ENCODE measurements around the gene KCNJ1.
A peak's percentile ranks its signal among the peaks of the same experiment; 100 is the strongest.

Gene KCNJ1

DNA sequence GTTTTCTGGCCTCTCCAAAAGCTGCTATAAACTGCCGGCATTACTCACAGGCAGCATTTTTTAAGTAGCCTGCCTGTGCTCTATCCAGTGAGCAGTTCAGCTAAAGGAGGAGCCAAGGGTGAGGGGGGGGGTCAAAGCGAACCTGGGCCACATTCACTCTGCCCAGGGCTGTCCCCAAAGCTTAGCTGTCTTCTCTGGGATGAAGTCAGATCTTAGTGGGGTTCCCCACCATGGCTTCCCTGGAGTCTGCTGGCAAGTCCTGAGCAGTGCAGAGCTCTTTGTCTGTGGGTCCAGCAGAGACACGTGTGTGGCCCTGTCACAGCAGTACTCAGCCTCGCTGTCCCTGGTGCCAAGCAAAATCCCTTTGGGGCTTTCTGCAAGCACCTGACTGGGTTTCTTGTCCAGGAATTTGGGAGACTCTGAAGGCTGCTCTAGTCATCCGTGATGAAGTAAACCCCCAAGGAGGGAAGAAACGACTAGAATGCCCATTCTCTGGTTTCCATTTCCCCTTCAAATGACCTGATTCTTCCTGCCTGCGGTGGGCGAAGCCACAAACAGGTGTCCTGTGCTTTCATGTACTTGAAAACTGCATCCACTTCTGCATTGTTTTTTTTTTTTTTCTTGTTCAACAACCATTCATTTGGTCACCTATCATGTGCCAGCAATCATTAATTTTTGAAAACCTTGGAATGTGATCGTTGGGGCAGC is 26.6 kb upstream of the KCNJ1 start:
- H3K36me3 Mint-ChIP-seq: no peaks in the 10 kb centered on the region
- ATAC-seq (no peak), DNase-seq (ENCODE audit: low spot score in 2 of 2) (no peak)
- H3K27ac Mint-ChIP-seq: no peak overlapping the region
- peaks cover 14% of the 10 kb centered on the region for H3K4me1 Mint-ChIP-seq
- H3K4me3 Mint-ChIP-seq: no peak overlapping the region
- no peaks in the 10 kb centered on the region for H3K9me3 Mint-ChIP-seq

DNA sequence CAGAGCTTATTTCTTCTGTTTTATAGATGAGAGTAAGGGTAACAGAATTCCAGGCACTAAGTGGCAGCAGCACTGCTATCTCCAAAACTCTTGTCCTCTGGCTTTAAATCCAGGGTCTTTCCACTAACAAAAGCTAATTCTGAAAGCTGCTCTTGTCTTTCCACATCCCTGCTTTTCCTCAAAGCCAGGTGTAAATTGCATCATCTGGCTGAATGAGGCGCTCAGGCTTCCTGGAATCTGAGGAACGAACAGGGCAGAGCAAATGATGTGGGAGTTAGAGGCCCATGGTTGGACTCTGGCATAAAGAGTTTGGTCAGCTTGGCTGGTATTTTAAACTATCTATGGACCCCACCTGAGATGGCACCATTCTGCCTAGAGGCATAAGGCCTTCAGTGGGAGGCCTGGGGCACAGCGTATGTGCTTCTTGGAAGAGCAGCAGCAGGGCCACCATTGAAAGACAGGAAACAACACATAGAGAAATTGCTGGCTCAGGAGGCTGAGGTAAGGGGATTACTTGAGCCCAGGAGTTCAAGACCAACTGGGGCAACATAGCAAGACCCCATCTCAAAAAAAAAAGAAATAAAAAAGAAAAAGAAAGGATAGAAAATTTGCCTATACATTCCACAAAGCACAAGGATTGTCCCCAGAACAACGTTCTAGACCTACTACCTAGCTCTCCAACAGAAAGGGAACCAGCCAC is 25.9 kb upstream of the KCNJ1 start:
- no peak overlapping the region for H3K4me3 Mint-ChIP-seq
- H3K27ac Mint-ChIP-seq: no peak overlapping the region
- H3K4me1 Mint-ChIP-seq: peaks cover 14% of the 10 kb centered on the region
- H3K36me3 Mint-ChIP-seq: no peaks in the 10 kb centered on the region
- DNase-seq (ENCODE audit: low spot score in 2 of 2): no peak
- ATAC-seq: no peak
- no peaks in the 10 kb centered on the region for H3K9me3 Mint-ChIP-seq

DNA sequence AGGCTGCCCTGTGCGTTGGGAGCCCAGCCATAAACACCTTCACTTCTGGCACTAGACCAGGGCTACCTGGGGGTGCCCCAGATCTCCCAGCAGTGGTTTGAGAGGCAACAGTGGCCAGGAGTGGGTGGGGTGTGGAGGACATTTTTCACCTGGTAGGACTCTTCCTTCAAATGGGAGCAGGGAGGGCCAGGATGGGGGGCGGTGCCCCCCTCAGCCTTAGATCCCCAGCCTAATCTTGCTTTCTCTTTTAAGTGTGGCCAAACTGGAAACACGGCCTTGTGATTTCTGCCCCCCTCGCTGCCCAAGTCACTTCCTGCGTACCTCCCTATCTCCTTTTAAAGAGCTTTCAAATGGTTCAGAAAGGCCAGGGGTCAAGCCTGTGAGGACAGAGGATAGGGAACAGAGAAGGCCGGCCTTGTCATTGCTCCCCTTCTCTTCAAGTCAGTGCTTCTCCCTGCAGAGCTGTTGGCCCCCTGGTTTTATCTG is 24.9 kb upstream of the KCNJ1 start:
- no peak overlapping the region for H3K27ac Mint-ChIP-seq
- ATAC-seq (no peak), DNase-seq (ENCODE audit: low spot score in 2 of 2) (no peak)
- peak overlapping the region; percentile 61 for H3K4me3 Mint-ChIP-seq
- peaks cover 17% of the 10 kb centered on the region for H3K4me1 Mint-ChIP-seq
- no peaks in the 10 kb centered on the region for H3K36me3 Mint-ChIP-seq
- no peaks in the 10 kb centered on the region for H3K9me3 Mint-ChIP-seq

DNA sequence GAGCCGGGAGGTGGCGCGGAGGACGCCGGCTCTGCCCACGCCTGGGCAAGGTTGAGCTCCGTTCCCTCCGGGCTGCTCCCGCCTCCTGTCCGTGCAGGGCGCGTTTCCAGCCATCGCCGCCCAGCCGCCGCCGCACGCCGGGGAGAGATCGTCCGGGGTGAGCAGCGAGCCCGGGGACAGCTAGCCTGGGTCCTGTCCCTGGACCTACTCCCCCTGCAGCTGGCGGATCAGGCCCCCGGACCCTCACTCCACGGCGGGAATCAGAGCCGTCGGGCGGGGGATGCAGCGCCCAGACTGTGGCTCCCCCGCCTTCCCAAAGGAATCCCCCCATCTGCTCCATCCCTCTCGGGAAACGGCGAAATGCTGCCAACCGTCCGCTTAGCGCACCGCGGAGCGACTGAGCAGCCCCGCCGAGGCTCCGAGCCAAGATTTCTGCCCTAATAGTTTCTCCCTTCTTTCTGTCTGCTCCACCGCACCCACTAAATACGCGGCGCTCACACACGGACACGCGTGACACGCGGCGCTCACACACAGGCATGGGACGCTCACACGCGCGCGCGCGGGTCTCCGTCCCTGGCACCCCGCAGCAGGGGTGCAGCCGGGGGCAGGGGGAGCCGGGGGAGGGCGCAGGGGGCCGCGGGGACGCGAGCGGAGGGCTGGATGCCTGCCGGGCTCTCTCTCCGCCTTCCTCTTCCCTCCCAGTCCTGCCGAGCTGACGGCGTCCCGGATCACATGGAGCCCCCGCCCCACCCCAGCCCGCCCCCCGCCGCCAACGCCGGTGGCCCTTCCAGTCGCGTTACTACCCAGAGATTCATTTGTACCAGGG is 23.7 kb upstream of the KCNJ1 start, which contains the start of gene KCNJ5:
Gene KCNJ5 (plus strand): TSS at position 814 of the 826 bp plus-strand sequence. CDS start 19,918 bp downstream, outside the sequence.
- no peak within 1 kb of the TSS for H3K27ac Mint-ChIP-seq
- H3K9me3 Mint-ChIP-seq: no peaks in the 10 kb centered on the region
- peaks cover 22% of the 10 kb centered on the region for H3K4me1 Mint-ChIP-seq
- DNase-seq (ENCODE audit: low spot score in 2 of 2) (no peak), ATAC-seq (peak; percentile 60)
- H3K4me3 Mint-ChIP-seq: peak within 1 kb of the TSS; percentile 61
- H3K36me3 Mint-ChIP-seq: no peaks in the 10 kb centered on the region

DNA sequence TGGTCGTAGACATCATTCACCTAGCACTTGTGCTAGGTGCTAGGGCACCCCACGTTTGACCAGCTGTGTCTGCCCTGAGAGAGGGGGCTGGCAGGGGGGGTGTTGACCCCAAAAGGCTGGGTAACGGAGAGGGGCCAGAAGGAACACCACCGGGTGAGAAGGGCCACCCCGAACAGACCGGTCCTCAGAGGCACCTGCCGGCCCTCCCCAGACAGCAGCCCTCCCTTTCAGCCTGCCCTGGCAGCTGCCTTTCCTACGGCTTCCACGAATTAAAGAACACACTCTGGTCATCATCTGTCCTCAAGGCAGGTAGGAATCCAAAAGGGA is 23.1 kb upstream of the KCNJ1 start:
- H3K4me3 Mint-ChIP-seq: peak overlapping the region; percentile 61
- H3K9me3 Mint-ChIP-seq: no peaks in the 10 kb centered on the region
- peak; percentile 20 for ATAC-seq
- peaks cover 22% of the 10 kb centered on the region for H3K4me1 Mint-ChIP-seq
- H3K36me3 Mint-ChIP-seq: no peaks in the 10 kb centered on the region
- no peak for DNase-seq (ENCODE audit: low spot score in 2 of 2)
- no peak overlapping the region for H3K27ac Mint-ChIP-seq

DNA sequence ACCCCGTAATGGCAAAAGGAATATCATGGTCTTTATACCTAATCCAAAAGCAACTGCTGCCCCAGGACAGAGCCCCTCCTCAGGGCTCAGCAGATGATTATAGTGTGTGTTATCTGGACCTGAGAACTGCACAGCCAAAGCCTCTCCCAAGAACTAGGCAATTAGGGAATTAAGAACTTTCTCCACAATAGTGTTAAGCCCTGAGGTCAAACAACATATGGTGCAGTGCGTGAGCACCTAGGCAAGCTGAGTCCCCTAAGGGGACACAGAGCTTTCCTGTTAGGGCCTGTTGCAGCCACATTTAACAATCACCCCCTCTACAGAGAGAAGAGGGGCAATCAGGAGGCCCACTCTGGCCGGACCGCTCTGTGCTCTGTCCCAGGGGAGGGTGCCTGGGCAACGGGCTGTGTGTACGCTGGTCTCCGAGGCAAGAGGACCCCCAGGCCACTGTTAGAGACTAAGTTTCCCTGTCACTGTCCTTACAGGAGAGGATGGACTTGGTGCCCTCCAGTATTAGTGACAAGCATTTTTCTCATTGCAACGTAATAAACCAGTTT is 22.6 kb upstream of the KCNJ1 start:
- Mint-ChIP-seq H3K9me3 (no peaks in the 10 kb centered on the region), H3K4me1 (peaks cover 22% of the 10 kb centered on the region), H3K4me3 (peak overlapping the region; percentile 61), H3K36me3 (no peaks in the 10 kb centered on the region), H3K27ac (no peak overlapping the region)
- no peak for DNase-seq (ENCODE audit: low spot score in 2 of 2)
- ATAC-seq: no peak

DNA sequence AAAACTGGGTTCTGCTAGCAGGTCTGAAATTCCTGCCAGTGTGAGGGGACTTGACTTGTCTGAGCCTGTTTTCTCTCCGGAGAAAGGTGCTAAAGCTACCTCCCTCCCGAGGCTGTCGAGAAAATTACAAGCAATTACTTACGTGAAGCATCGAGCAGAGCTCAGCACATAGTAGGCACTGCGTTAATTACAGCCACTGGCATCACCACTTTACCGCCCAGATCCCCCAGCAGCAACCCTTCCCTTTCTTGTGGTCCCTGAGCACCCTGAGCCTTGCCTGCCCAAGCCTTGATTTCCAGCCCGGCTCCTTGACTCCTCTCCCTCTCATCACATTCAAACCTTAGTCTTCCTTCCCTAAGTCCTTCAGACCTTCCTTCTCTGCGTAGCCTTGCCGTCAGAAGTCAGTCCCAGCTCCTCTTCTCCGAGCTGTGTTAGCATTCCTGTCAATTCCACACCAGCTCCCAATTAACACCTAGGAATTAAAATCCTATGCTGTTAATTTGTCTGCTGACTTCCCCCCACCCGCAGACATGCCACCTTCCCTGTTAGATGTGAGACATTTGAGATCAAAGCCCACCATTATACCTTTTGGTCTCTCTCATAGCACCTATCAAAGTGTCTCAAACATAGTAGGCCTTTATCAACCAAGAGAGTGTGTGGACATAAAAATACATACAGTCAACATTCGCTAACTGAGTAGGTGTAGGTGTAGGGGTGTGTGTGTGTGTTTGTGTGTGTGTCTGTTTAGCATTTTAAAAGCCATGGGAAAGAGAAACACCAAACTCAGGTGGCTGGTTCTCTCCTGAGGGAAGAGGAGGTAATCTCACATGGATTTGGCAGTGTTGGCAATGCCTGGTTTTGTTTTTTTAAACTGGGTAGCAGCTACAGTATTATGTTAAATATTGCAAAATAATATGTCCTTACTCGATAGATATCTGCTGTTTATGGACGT is 21.2 kb upstream of the KCNJ1 start:
- Mint-ChIP-seq H3K27ac (no peak overlapping the region), H3K9me3 (no peaks in the 10 kb centered on the region), H3K4me1 (peaks cover 22% of the 10 kb centered on the region), H3K4me3 (no peak overlapping the region), H3K36me3 (no peaks in the 10 kb centered on the region)
- ATAC-seq: no peak
- no peak for DNase-seq (ENCODE audit: low spot score in 2 of 2)

DNA sequence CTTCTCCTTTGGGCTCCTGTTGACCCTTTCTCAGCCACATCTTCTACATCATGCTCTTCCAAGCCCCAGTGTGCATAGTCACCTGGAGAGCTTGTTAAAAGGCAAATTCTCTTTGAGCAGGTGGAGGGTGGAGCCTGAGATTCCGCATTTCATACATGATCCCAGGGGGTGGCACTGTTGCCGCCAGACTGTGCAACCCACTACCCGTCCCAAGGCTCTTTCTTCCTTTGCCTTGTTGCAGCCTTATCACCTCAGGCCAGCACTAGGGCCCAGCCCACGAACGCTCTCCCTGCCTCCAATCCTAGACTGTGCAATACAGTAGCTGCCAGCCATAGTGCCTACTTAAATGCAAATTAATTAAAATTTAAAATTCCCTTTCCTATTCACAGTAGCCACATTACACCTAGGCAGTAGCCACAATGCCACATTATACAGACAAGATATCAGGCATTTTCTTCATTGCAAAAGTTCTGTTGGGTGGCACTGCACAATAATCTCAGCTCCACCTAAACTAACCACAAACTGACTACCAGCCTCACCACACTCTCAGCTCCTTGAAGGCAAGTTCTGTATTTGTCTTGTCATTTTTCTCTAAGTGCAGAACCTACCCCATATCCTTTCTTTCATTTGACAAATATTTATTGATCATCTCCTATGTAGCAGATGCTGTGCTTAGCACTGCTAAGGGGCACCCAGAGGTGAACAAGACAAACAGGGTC is 19.5 kb upstream of the KCNJ1 start:
- H3K4me3 Mint-ChIP-seq: no peak overlapping the region
- ATAC-seq (peak; percentile 22), DNase-seq (ENCODE audit: low spot score in 2 of 2) (no peak)
- H3K27ac Mint-ChIP-seq: no peak overlapping the region
- H3K36me3 Mint-ChIP-seq: no peaks in the 10 kb centered on the region
- H3K4me1 Mint-ChIP-seq: peaks cover 19% of the 10 kb centered on the region
- H3K9me3 Mint-ChIP-seq: no peaks in the 10 kb centered on the region

DNA sequence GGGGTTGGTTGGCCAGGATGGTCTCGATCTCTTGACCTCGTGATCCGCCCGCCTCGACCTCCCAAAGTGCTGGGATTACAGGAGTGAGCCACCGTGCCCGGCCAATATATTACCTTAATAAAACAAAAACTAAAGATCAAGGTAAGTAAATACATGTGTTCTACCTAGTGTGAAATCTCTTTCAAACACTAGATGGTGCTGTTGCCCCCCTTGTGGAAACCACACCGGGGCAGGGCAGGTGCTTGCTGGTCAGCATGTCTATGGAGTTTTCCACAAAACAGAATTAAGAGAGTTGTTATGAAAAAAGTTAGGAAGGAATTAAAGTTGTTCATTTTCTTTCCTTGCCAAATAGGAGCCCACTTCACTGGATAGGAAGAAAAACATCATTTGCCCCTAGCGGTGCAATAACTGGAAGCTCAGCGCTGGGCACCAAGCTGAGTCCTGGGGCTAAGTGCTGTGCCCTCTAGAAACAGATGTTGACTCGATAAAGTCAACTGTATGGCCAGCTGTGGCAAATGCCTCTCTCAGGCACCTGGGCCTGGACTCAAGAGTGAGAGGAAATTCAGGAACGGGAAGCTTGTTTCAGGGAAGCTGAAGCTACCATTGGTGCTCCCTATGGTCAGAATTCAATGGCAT is 17.7 kb upstream of the KCNJ1 start:
- Mint-ChIP-seq H3K27ac (no peak overlapping the region), H3K36me3 (no peaks in the 10 kb centered on the region), H3K4me1 (peaks cover 8% of the 10 kb centered on the region), H3K9me3 (no peaks in the 10 kb centered on the region), H3K4me3 (no peak overlapping the region)
- ATAC-seq (peak; percentile 73), DNase-seq (ENCODE audit: low spot score in 2 of 2) (peak; percentile 35 to 76)

DNA sequence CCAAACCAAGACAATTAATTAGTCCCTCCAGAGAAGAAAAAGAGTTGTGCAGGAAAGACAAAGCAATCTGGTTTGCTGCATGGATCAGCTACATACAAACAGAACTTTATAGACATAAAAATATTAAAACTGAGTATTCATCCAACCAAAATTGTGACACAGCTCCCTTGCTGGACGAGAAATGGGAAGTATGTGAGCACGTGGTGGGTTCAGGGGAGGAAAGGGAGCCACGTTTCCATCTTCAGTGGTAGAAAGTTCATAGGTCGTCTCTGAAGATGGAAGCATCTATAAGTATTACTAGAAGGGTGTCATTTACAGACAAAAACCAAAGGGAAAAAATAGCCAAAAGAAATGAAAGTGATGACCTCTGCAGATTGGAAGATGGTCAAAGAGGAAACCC is 17.0 kb upstream of the KCNJ1 start:
- Mint-ChIP-seq H3K4me3 (no peak overlapping the region), H3K36me3 (no peaks in the 10 kb centered on the region), H3K4me1 (peaks cover 8% of the 10 kb centered on the region), H3K27ac (no peak overlapping the region), H3K9me3 (no peaks in the 10 kb centered on the region)
- ATAC-seq (no peak), DNase-seq (ENCODE audit: low spot score in 2 of 2) (no peak)

DNA sequence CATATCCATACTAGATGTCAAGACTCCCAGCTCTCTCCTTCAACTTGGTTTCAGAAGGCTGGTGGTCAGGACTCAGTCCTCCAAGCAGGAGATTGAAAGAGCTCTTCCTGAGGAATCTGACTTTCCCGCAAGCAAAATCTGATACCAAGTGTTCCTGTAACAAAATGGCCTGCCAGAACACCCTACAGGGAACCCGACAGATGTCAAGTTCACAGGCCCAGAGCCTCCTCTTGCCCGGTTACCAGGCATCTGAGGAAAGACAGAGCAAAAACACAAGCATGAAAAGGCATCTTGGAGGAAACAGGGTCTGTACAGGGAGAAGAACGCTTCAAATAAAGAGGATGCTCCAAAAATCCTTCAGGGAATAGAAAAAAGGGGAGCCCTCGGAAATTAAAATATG is 15.4 kb upstream of the KCNJ1 start:
- no peak for DNase-seq (ENCODE audit: low spot score in 2 of 2)
- Mint-ChIP-seq H3K9me3 (no peaks in the 10 kb centered on the region), H3K36me3 (no peaks in the 10 kb centered on the region), H3K4me1 (peaks cover 8% of the 10 kb centered on the region), H3K27ac (no peak overlapping the region), H3K4me3 (no peak overlapping the region)
- ATAC-seq: no peak

DNA sequence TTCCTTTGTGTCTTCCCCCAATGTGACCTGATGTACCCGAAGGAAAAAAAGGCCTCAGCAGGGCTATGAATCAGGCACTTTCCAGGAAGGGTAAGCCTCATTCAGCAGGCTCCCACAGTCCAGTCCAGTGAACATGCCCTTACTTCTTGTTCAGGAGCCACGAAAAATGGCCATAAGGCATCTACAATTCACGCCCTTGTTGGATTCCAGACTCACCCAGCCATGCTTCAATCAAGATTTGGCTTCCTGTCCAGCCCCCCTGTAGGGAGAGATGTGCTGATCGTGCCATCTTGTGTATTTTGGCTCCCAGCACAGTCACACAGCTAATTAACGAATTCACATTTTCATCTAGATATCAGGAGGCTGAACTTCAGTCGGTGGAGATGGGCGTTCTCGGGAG is 14.1 kb upstream of the KCNJ1 start:
- Mint-ChIP-seq H3K9me3 (no peaks in the 10 kb centered on the region), H3K4me3 (no peak overlapping the region), H3K4me1 (no peaks in the 10 kb centered on the region), H3K36me3 (no peaks in the 10 kb centered on the region), H3K27ac (no peak overlapping the region)
- DNase-seq (ENCODE audit: low spot score in 2 of 2): no peak
- ATAC-seq: no peak

DNA sequence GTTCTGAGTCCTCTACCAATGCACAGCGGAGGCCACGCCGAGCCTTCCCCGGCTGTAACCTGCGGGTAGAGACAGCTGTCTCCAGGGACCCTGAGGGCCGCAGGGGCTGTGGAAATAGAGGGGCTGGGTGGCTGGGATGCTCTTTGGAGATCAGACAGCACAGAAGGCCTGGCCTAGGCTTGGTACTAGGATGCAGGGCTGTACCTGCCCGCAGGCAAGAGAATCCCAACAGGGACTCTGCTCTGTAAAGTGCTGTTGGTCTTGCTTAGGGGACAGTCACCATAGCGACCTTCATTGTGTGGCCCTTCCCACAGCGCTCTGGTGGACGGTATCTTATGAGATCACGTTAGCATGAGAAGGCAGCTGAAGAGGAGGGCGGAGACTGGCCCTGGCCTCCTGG is 12.7 kb upstream of the KCNJ1 start:
- H3K27ac Mint-ChIP-seq: no peak overlapping the region
- H3K9me3 Mint-ChIP-seq: no peaks in the 10 kb centered on the region
- H3K4me1 Mint-ChIP-seq: no peaks in the 10 kb centered on the region
- DNase-seq (ENCODE audit: low spot score in 2 of 2) (no peak), ATAC-seq (no peak)
- H3K4me3 Mint-ChIP-seq: no peak overlapping the region
- H3K36me3 Mint-ChIP-seq: no peaks in the 10 kb centered on the region

DNA sequence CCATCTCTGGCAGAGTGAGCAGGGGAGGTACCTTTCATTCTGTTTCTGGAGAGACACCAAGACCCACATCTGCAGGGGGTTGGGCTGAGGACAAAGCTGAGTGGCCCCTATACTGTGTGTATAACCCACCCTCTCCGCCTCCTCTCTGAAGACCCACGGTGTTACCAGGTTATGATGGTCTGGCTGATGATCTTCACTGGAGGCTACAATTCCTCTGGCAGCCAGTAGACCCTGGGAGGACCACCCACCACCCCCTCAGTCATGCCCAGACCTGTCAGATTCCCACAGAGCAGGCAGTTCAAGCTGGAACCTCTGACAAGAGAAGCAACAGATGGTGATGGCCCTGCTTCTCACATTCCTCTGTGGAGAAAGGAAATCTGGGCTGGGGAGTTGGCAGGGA is 11.4 kb upstream of the KCNJ1 start:
- no peaks in the 10 kb centered on the region for H3K4me1 Mint-ChIP-seq
- ATAC-seq (peak; percentile 43), DNase-seq (ENCODE audit: low spot score in 2 of 2) (no peak)
- no peak overlapping the region for H3K4me3 Mint-ChIP-seq
- no peaks in the 10 kb centered on the region for H3K36me3 Mint-ChIP-seq
- no peaks in the 10 kb centered on the region for H3K9me3 Mint-ChIP-seq
- H3K27ac Mint-ChIP-seq: no peak overlapping the region

Measured in stimulated activated effector memory CD8-positive, alpha-beta T cell treated with anti-CD3 and anti-CD28 coated beads, Interleukin-12 subunit alpha, Interleukin-12 subunit beta, amount 100 ng/mL, for 72 hours (primary cell).